HCT116 (cell line): Measurements from ENCODE around the gene KIF26B. TPM values are rescaled to one million over a fixed set of nuclear protein-coding genes. Genes with fewer than 3 reads are reported as not detected.

Experiments
- ATAC-seq: fragments of 200-7000 bp; cut with Tn5 transposase; 2 replicates; pipeline ENCODE4 v1.9.1; 2020; ENCODE audit warnings: mild to moderate bottlenecking, moderate library complexity
- BruUV-seq: library from RNA; stranded (reverse); fragments of 400-500 nt; replicated peaks from 2 replicates; lab custom pipeline; 2021; lab: Mats Ljungman, UMichigan
- CTCF ChIA-PET: fragments of 300-600 bp; sonication (Branson Sonifier 250); formaldehyde crosslinking; loops from one replicate; lab custom pipeline; 2021; ENCODE audit warnings: antibody characterized with exemption; lab: Charles Lee
- POLR2A ChIA-PET: fragments of 300-600, 350-600 bp; sonication (Branson Sonifier 250); formaldehyde crosslinking; loops from one replicate; lab custom pipeline; 2021; ENCODE audit warnings: antibody characterized with exemption; lab: Charles Lee
- RAD21 ChIA-PET, 2 experiments: fragments of 300-600 bp; sonication (Branson Sonifier 250); formaldehyde crosslinking; loops; one replicate each; lab custom pipeline; 2023; ENCODE audit warnings: low total read pairs in 2 of 2; ENCODE audit not compliant: uncharacterized antibody in 2 of 2, unreplicated experiment in 2 of 2, low non-redundant PET in 1 of 2; lab: Charles Lee
- DNase-seq: peaks from one replicate; pipeline ENCODE4 v3.0.0-alpha.2; 2010; ENCODE audit warnings: low read depth, low spot score
- H2AFZ ChIP-seq: fragments of 200-600 bp; shearing (Covaris generic), sonication (generic); 2 replicates; pipeline ENCODE4 v1.6.1; 2017; ENCODE audit warnings: low read depth, mixed run types, mixed read lengths, antibody characterized with exemption, low read length; ENCODE audit not compliant: poor library complexity, severe bottlenecking
- H3K27ac ChIP-seq: 2 replicates; pipeline ENCODE4 v1.5.1; 2012; ENCODE audit warnings: low read depth, low read length
- H3K27me3 ChIP-seq: fragments of 200-600 bp; sonication (generic); 2 replicates; pipeline ENCODE4 v1.6.1; 2016; ENCODE audit warnings: mixed run types, low read length, mixed read lengths; ENCODE audit not compliant: insufficient read depth
- H3K36me3 ChIP-seq, 2 experiments: fragments of 200-500 bp in 1 of 2; fragments of 200-600 bp in 1 of 2; sonication (Bioruptor generic) in 1 of 2; sonication (generic) in 1 of 2; 2 replicates each; pipeline versions ENCODE4 v1.5.1 to v1.6.1; 2014 to 2016; ENCODE audit warnings: low read length in 2 of 2, inconsistent platforms in 1 of 2, mixed read lengths in 1 of 2, mixed run types in 1 of 2; ENCODE audit not compliant: insufficient read depth in 2 of 2, control insufficient read depth in 1 of 2
- H3K4me1 ChIP-seq, 2 experiments: fragments of 200-600 bp in 1 of 2; sonication (generic) in 1 of 2; 2 replicates each; pipeline versions ENCODE4 v1.5.1 to v1.6.1; 2012 to 2017; ENCODE audit warnings: low read length in 2 of 2, inconsistent platforms in 1 of 2, mild to moderate bottlenecking in 1 of 2, mixed read lengths in 1 of 2, mixed run types in 1 of 2, moderate library complexity in 1 of 2; ENCODE audit not compliant: insufficient read depth in 2 of 2, control insufficient read depth in 1 of 2
- H3K4me2 ChIP-seq: fragments of 200-600 bp; sonication (generic); 2 replicates; pipeline ENCODE4 v1.6.1; 2017; ENCODE audit warnings: mixed run types, low read length, mixed read lengths
- H3K4me3 ChIP-seq, 2 experiments: fragments of 200-600 bp in 1 of 2; sonication (generic) in 1 of 2; replicated peaks in 1 of 2; 2 replicates each; pipeline ENCODE4 v1.5.1; 2011 to 2016; ENCODE audit warnings: low read length in 2 of 2, control low read depth in 1 of 2, low read depth in 1 of 2, mild to moderate bottlenecking in 1 of 2, mixed read lengths in 1 of 2, mixed run types in 1 of 2
- H3K79me2 ChIP-seq: fragments of 200-600 bp; sonication (generic); 2 replicates; pipeline ENCODE4 v1.6.1; 2017; ENCODE audit warnings: mild to moderate bottlenecking, mixed run types, low read length, moderate library complexity, mixed read lengths; ENCODE audit not compliant: insufficient read depth
- H3K9ac ChIP-seq: fragments of 200-600 bp; sonication (generic); 2 replicates; pipeline ENCODE4 v1.6.1; 2016; ENCODE audit warnings: low read length, mixed read lengths
- H3K9me2 ChIP-seq: fragments of 200-600 bp; sonication (generic), shearing (Covaris generic); 2 replicates; pipeline ENCODE4 v1.6.1; 2017; ENCODE audit warnings: mixed run types, mild to moderate bottlenecking, moderate library complexity; ENCODE audit not compliant: insufficient read depth
- H3K9me3 ChIP-seq, 2 experiments: fragments of 200-500 bp in 1 of 2; fragments of 200-600 bp in 1 of 2; sonication (Bioruptor generic) in 1 of 2; sonication (generic) in 1 of 2; 2 replicates each; pipeline ENCODE4 v1.6.1; 2014 to 2017; ENCODE audit warnings: low read length in 2 of 2, mixed read lengths in 2 of 2, inconsistent platforms in 1 of 2, low read depth in 1 of 2, mild to moderate bottlenecking in 1 of 2, mixed run types in 1 of 2, moderate library complexity in 1 of 2; ENCODE audit not compliant: control insufficient read depth in 1 of 2, insufficient read depth in 1 of 2
- H4K20me1 ChIP-seq: fragments of 200-600 bp; sonication (generic), shearing (Covaris generic); 2 replicates; pipeline ENCODE4 v1.6.1; 2017; ENCODE audit warnings: mixed run types, mild to moderate bottlenecking, moderate library complexity; ENCODE audit not compliant: insufficient read depth
- EZH2 ChIP-seq: fragments of 200-600 bp; sonication (generic); IDR thresholded peaks from 2 replicates; pipeline ENCODE4 v1.6.1; 2017; ENCODE audit warnings: antibody characterized with exemption, mixed run types
- JUND ChIP-seq: IDR thresholded peaks from 2 replicates; pipeline ENCODE4 v1.6.1; 2012
- POLR2A ChIP-seq: IDR thresholded peaks from 2 replicates; pipeline ENCODE4 v1.7.0; 2011; ENCODE audit warnings: borderline replicate concordance; ENCODE audit not compliant: insufficient read depth, insufficient read length; ENCODE audit errors: extremely low read depth
- REST ChIP-seq: IDR thresholded peaks from 2 replicates; pipeline ENCODE4 v1.6.1; 2012; ENCODE audit warnings: low read depth
- SIN3A ChIP-seq: IDR thresholded peaks from 2 replicates; pipeline ENCODE4 v1.6.1; 2012; ENCODE audit warnings: low read depth
- SP1 ChIP-seq: IDR thresholded peaks from 2 replicates; pipeline ENCODE4 v1.6.1; 2012; ENCODE audit warnings: low read depth
- ZNF274 ChIP-seq: fragments of 200-500 bp; sonication (Bioruptor generic); IDR thresholded peaks from 2 replicates; pipeline ENCODE4 v1.6.1; 2014; ENCODE audit warnings: mild to moderate bottlenecking, low read depth, low read length, inconsistent platforms
- intact Hi-C: fragments of 100-400 bp; cut with micrococcal nuclease; formaldehyde crosslinking; loops from 2 replicates; pipeline ENCODE4 v1.10.0; 2022
- total RNA-seq: library from RNA; stranded (reverse); gene quantifications from one replicate; pipeline ENCODE4 v1.2.1, GENCODE V29; 2021; ENCODE audit not compliant: unreplicated experiment

KIF26B gene
- total RNA-seq, 1 experiment from 2014 or later: 0.49 TPM

- Histone ChIP-seq H2AFZ (no peak overlapping the region), H3K4me3 (no peak overlapping the region), H3K36me3 (no peaks in the 10 kb centered on the region), H4K20me1 (no peaks in the 10 kb centered on the region), H3K79me2 (no peaks in the 10 kb centered on the region), H3K9me2 (no peaks in the 10 kb centered on the region), H3K9ac (no peak overlapping the region), H3K4me1 (no peaks in the 10 kb centered on the region), H3K27ac (no peak overlapping the region), H3K27me3 (peaks cover 12% of the 10 kb centered on the region; the same call in 1 of the 2 replicates), H3K9me3 (no peaks in the 10 kb centered on the region), H3K4me2 (no peak overlapping the region)
- ChIA-PET POLR2A (no interaction called here), RAD21 (no interaction called here), CTCF (no interaction called here)
- no peak for ATAC-seq
- intact Hi-C loops: no loop called here
- TF ChIP-seq SIN3A: no peak
- TF ChIP-seq POLR2A: no peak
- TF ChIP-seq EZH2: no peak
- no peak for TF ChIP-seq ZNF274
- no peak for TF ChIP-seq REST
- TF ChIP-seq JUND: no peak
- TF ChIP-seq SP1: no peak
- DNase-seq: no peak
- BruUV-seq: no TSS peak
These were observed 450.8 kb downstream of the KIF26B start for GRCh38 chr1:245605480-245606156.
